PC-3 (cell line): ENCODE results near the gene TM4SF20.
A peak's percentile ranks its signal among the peaks of the same experiment; 100 is the strongest.

Experiments
- EZH2 ChIP-seq: fragments of 300-600 bp; sonication (generic); IDR thresholded peaks from one replicate; pipeline ENCODE4 v1.6.1; 2017; ENCODE audit warnings: antibody characterized with exemption, mild to moderate bottlenecking, low read length; ENCODE audit not compliant: unreplicated experiment
- EZH2phosphoT487 ChIP-seq: fragments of 300-600 bp; sonication (generic); IDR thresholded peaks from 2 replicates; pipeline ENCODE4 v1.6.1; 2018; ENCODE audit warnings: mild to moderate bottlenecking, antibody characterized with exemption, low read length, borderline replicate concordance
- TF ChIP-seq, protein P1 (sequence below): fragments of 300-600 bp; sonication (generic); conservative IDR thresholded peaks from 2 replicates; pipeline ENCODE4 v1.5.1; 2017; ENCODE audit warnings: antibody characterized with exemption, low read depth, mild to moderate bottlenecking, low read length

DNA sequence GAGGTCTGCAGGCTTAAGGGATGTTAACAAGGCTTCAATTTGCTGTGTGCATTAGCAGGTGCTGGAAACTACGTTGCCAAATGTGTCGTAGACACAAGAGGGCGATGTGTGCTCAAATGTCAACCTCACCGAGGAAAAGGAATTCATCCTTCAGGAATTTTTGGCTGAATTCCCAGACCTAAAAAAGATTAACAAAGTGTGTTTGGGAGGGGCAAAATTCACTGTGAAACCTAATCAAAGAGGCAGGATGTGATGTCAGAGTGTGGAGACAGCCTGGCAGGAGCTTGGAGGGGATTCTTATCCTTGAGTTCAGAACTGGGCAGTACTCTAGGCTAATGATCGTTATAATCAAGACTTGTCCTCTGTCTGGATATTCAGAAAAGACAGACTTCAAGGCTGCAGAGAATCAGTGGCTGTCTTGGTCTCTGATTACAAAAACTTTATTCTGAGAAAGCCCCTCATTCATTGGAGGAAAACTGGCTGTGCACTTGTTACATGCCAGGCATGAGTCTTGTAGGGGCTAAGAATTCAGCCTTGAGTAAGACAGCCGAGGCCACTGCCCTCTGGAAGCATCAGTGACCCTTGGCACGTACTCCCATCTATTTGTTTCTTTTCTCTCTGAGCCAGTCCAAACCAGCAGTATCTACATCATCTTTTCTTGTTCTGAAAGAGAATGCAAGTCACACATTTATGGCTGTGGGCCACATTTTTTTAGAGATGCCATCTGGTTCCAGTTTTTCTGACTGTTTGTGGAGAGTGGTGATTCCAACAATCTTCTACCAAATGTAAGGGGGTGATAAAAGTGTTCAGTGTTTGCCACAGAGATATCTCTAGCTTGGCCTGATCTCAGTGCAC, 27.3 kb upstream of the TM4SF20 start:
- TF ChIP-seq EZH2 (no peak), EZH2phosphoT487 (no peak)
- TF ChIP-seq, protein P1, sequence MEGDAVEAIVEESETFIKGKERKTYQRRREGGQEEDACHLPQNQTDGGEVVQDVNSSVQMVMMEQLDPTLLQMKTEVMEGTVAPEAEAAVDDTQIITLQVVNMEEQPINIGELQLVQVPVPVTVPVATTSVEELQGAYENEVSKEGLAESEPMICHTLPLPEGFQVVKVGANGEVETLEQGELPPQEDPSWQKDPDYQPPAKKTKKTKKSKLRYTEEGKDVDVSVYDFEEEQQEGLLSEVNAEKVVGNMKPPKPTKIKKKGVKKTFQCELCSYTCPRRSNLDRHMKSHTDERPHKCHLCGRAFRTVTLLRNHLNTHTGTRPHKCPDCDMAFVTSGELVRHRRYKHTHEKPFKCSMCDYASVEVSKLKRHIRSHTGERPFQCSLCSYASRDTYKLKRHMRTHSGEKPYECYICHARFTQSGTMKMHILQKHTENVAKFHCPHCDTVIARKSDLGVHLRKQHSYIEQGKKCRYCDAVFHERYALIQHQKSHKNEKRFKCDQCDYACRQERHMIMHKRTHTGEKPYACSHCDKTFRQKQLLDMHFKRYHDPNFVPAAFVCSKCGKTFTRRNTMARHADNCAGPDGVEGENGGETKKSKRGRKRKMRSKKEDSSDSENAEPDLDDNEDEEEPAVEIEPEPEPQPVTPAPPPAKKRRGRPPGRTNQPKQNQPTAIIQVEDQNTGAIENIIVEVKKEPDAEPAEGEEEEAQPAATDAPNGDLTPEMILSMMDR: peak; percentile 90
